Fibroblast of lung (primary cell): ENCODE measurements around the gene BCL2L11. TPM values are rescaled to one million over a fixed set of nuclear protein-coding genes. Genes with fewer than 3 reads are reported as not detected.

Source experiments
- DNase-seq, 2 donors: peaks; one replicate each; pipeline versions ENCODE4 v3.0.0 to v3.0.0-alpha.2; 2010; ENCODE audit warnings: low read depth in 2 of 2
- H2AFZ ChIP-seq: 2 replicates; pipeline ENCODE4 v1.5.1; 2012; ENCODE audit warnings: low read length, control low read depth, inconsistent platforms
- H3K27ac ChIP-seq: 2 replicates; pipeline ENCODE4 v1.5.1; 2011; ENCODE audit warnings: low read length, control low read depth; ENCODE audit not compliant: insufficient read depth
- H3K27me3 ChIP-seq: 2 replicates; pipeline ENCODE4 v1.5.1; 2011; ENCODE audit warnings: mild to moderate bottlenecking, low read length; ENCODE audit not compliant: control insufficient read depth, insufficient read depth
- H3K36me3 ChIP-seq: 2 replicates; pipeline ENCODE4 v1.5.1; 2011; ENCODE audit warnings: low read length; ENCODE audit not compliant: control insufficient read depth, insufficient read depth
- H3K4me1 ChIP-seq: 2 replicates; pipeline ENCODE4 v1.5.1; 2011; ENCODE audit warnings: low read length; ENCODE audit not compliant: control insufficient read depth, insufficient read depth; ENCODE audit errors: extremely low read depth
- H3K4me2 ChIP-seq: 2 replicates; pipeline ENCODE4 v1.5.1; 2011; ENCODE audit warnings: low read length, control low read depth; ENCODE audit not compliant: insufficient read depth; ENCODE audit errors: extremely low read depth
- H3K4me3 ChIP-seq, 4 experiments: fragments of 200-600 bp in 1 of 4; sonication (generic) in 1 of 4; replicated peaks in 1 of 4; 2 replicates each; pipeline ENCODE4 v1.5.1; 2011 to 2016; ENCODE audit warnings: low read length in 4 of 4, low read depth in 3 of 4, mild to moderate bottlenecking in 3 of 4, control low read depth in 2 of 4, inconsistent platforms in 1 of 4, mixed read lengths in 1 of 4; ENCODE audit not compliant: insufficient read depth in 1 of 4; ENCODE audit errors: control extremely low read depth in 1 of 4
- H3K79me2 ChIP-seq: 2 replicates; pipeline ENCODE4 v1.5.1; 2012; ENCODE audit warnings: mild to moderate bottlenecking, low read length, inconsistent platforms; ENCODE audit not compliant: control insufficient read depth, insufficient read depth
- H3K9ac ChIP-seq: 2 replicates; pipeline ENCODE4 v1.5.1; 2011; ENCODE audit warnings: mild to moderate bottlenecking, low read length, control low read depth; ENCODE audit not compliant: insufficient read depth
- H3K9me3 ChIP-seq: 2 replicates; pipeline ENCODE4 v1.5.1; 2012; ENCODE audit warnings: low read depth, low read length; ENCODE audit not compliant: control insufficient read depth, insufficient read depth
- H4K20me1 ChIP-seq: 2 replicates; pipeline ENCODE4 v1.5.1; 2011; ENCODE audit warnings: low read length; ENCODE audit not compliant: control insufficient read depth, insufficient read depth; ENCODE audit errors: extremely low read depth
- CTCF ChIP-seq, 2 donors: IDR thresholded peaks in 1 of 2; conservative IDR thresholded peaks in 1 of 2; 1 replicate in 1 of 2; 2 replicates in 1 of 2; pipeline ENCODE4 v1.5.1; 2011 to 2012; ENCODE audit warnings: low read length in 2 of 2, control low read depth in 1 of 2, inconsistent platforms in 1 of 2, low read depth in 1 of 2, mild to moderate bottlenecking in 1 of 2
- EZH2 ChIP-seq: IDR thresholded peaks from 2 replicates; pipeline ENCODE4 v1.5.1; 2012; ENCODE audit warnings: low read length, control low read depth, mild to moderate bottlenecking; ENCODE audit errors: missing control alignments
- polyA plus RNA-seq, 2 donors: library from polyadenylated mRNA; depleted of rRNA in 1 of 2; stranded (reverse) in 1 of 2; unstranded in 1 of 2; fragments of >200 nt; gene quantifications; 2 replicates each; pipeline ENCODE4 v1.2.1, GENCODE V29; 2011 to 2012; ENCODE audit warnings: missing spikeins in 1 of 2
- total RNA-seq: library from RNA; depleted of rRNA; stranded (reverse); fragments of >200 nt; gene quantifications from 2 replicates; pipeline ENCODE4 v1.2.1, GENCODE V29; 2014

BCL2L11 gene
- total and polyA plus RNA-seq, 2 donors (not counting 1 experiment from before 2014, with no cell fraction given) = 1.5 to 10.2 TPM

- H4K20me1 ChIP-seq = no peaks in the 10 kb centered on the region
- no peaks in the 10 kb centered on the region for H3K9me3 ChIP-seq
- TF ChIP-seq CTCF (conservative IDR thresholded peaks at IDR 0.05 in 1 of 2, IDR thresholded peaks at IDR 0.05 in 1 of 2; ENCODE audit: low read depth in 1 of 2, low read length in 2 of 2) (no peak), EZH2 (no peak)
- no peaks in the 10 kb centered on the region for H3K27me3 ChIP-seq
- H3K9ac ChIP-seq = no peak overlapping the region
- no peaks in the 10 kb centered on the region for H3K79me2 ChIP-seq
- DNase-seq = no peak
- H3K4me3 ChIP-seq = no peak overlapping the region
- no peaks in the 10 kb centered on the region for H3K36me3 ChIP-seq
- H3K27ac ChIP-seq = no peak overlapping the region
- no peak overlapping the region for H2AFZ ChIP-seq
- no peak overlapping the region for H3K4me2 ChIP-seq
- no peaks in the 10 kb centered on the region for H3K4me1 ChIP-seq
Measured at GRCh38 chr2:111140815-111141214, 20.1 kb downstream of the BCL2L11 start.

GRCh38 chr2:111142101-111142500 lies 21.4 kb downstream of the BCL2L11 start:
- TF ChIP-seq EZH2 (no peak), CTCF (conservative IDR thresholded peaks at IDR 0.05 in 1 of 2, IDR thresholded peaks at IDR 0.05 in 1 of 2; ENCODE audit: low read depth in 1 of 2, low read length in 2 of 2) (no peak)
- H3K9ac ChIP-seq = no peak overlapping the region
- no peaks in the 10 kb centered on the region for H3K4me1 ChIP-seq
- H4K20me1 ChIP-seq = no peaks in the 10 kb centered on the region
- H3K4me2 ChIP-seq = no peak overlapping the region
- H3K9me3 ChIP-seq = no peaks in the 10 kb centered on the region
- no peaks in the 10 kb centered on the region for H3K36me3 ChIP-seq
- no peaks in the 10 kb centered on the region for H3K27me3 ChIP-seq
- no peak overlapping the region for H3K4me3 ChIP-seq
- H3K27ac ChIP-seq = no peak overlapping the region
- no peaks in the 10 kb centered on the region for H3K79me2 ChIP-seq
- no peak for DNase-seq
- no peak overlapping the region for H2AFZ ChIP-seq

GRCh38 chr2:111143107-111143842 lies 22.6 kb downstream of the BCL2L11 start:
- Histone ChIP-seq H4K20me1 (no peaks in the 10 kb centered on the region), H3K4me1 (no peaks in the 10 kb centered on the region), H2AFZ (no peak overlapping the region)

More at GRCh38 chr2:111143107-111143842, 22.6 kb downstream of the BCL2L11 start:
- H3K4me3 ChIP-seq = no peak overlapping the region
- no peak overlapping the region for H3K9ac ChIP-seq
- TF ChIP-seq CTCF (conservative IDR thresholded peaks at IDR 0.05 in 1 of 2, IDR thresholded peaks at IDR 0.05 in 1 of 2; ENCODE audit: low read depth in 1 of 2, low read length in 2 of 2) (no peak), EZH2 (no peak)
- no peak for DNase-seq
- no peaks in the 10 kb centered on the region for H3K36me3 ChIP-seq
- H3K27me3 ChIP-seq = no peaks in the 10 kb centered on the region
- no peaks in the 10 kb centered on the region for H3K9me3 ChIP-seq
- H3K27ac ChIP-seq = no peak overlapping the region
- no peak overlapping the region for H3K4me2 ChIP-seq
- H3K79me2 ChIP-seq = no peaks in the 10 kb centered on the region
